HL-60 (cell line): ENCODE data around the gene RPL12.

Experiments
- DNase-seq, 2 experiments: peaks; one replicate each; pipeline ENCODE4 v3.0.0-alpha.2; 2010 to 2020; ENCODE audit warnings: low read depth in 1 of 2, low spot score in 1 of 2
- H3K27ac ChIP-seq: fragments of 250-450 bp; sonication (Bioruptor Pico); replicated peaks from 2 replicates; pipeline ENCODE4 v1.5.1; 2020; ENCODE audit warnings: mild to moderate bottlenecking, moderate library complexity
- H3K27me3 ChIP-seq: fragments of 250-450 bp; sonication (Bioruptor Pico); 2 replicates; pipeline ENCODE4 v1.5.1; 2021; ENCODE audit warnings: mild to moderate bottlenecking, moderate library complexity; ENCODE audit not compliant: insufficient read depth, poor library complexity, severe bottlenecking
- H3K4me3 ChIP-seq: replicated peaks from 2 replicates; pipeline ENCODE4 v1.5.1; 2011; ENCODE audit warnings: mild to moderate bottlenecking, control low read depth, low read length; ENCODE audit not compliant: insufficient read depth
- GABPA ChIP-seq: IDR thresholded peaks from 2 replicates; pipeline ENCODE4 v1.6.1; 2012; ENCODE audit warnings: low read depth
- POLR2AphosphoS5 ChIP-seq: IDR thresholded peaks from 2 replicates; pipeline ENCODE4 v1.6.1; 2012; ENCODE audit warnings: low read depth
- SPI1 ChIP-seq: IDR thresholded peaks from 2 replicates; pipeline ENCODE4 v1.6.1; 2012; ENCODE audit warnings: low read depth, mild to moderate bottlenecking, borderline replicate concordance
- TF ChIP-seq, protein P1 (sequence below): IDR thresholded peaks from 2 replicates; pipeline ENCODE4 v1.6.1; 2012; ENCODE audit warnings: low read depth; ENCODE audit not compliant: insufficient replicate concordance
- TF ChIP-seq, protein P2 (sequence below): IDR thresholded peaks from one replicate; pipeline ENCODE4 v1.5.1; 2011; ENCODE audit warnings: low read length, control low read depth, inconsistent platforms; ENCODE audit not compliant: insufficient read depth

RPL12 gene

GRCh38 chr9:127479507-127480081 is 28.4 kb upstream of the RPL12 start:
- no peak overlapping the region for H3K27ac ChIP-seq
- DNase-seq, result no peak
- H3K4me3 ChIP-seq, result no peak overlapping the region
- no peaks in the 10 kb centered on the region for H3K27me3 ChIP-seq
- no peak for TF ChIP-seq POLR2AphosphoS5
- TF ChIP-seq, protein P1, sequence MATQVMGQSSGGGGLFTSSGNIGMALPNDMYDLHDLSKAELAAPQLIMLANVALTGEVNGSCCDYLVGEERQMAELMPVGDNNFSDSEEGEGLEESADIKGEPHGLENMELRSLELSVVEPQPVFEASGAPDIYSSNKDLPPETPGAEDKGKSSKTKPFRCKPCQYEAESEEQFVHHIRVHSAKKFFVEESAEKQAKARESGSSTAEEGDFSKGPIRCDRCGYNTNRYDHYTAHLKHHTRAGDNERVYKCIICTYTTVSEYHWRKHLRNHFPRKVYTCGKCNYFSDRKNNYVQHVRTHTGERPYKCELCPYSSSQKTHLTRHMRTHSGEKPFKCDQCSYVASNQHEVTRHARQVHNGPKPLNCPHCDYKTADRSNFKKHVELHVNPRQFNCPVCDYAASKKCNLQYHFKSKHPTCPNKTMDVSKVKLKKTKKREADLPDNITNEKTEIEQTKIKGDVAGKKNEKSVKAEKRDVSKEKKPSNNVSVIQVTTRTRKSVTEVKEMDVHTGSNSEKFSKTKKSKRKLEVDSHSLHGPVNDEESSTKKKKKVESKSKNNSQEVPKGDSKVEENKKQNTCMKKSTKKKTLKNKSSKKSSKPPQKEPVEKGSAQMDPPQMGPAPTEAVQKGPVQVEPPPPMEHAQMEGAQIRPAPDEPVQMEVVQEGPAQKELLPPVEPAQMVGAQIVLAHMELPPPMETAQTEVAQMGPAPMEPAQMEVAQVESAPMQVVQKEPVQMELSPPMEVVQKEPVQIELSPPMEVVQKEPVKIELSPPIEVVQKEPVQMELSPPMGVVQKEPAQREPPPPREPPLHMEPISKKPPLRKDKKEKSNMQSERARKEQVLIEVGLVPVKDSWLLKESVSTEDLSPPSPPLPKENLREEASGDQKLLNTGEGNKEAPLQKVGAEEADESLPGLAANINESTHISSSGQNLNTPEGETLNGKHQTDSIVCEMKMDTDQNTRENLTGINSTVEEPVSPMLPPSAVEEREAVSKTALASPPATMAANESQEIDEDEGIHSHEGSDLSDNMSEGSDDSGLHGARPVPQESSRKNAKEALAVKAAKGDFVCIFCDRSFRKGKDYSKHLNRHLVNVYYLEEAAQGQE, result no peak
- no peak for TF ChIP-seq GABPA
- no peak for TF ChIP-seq SPI1
- TF ChIP-seq, protein P2, sequence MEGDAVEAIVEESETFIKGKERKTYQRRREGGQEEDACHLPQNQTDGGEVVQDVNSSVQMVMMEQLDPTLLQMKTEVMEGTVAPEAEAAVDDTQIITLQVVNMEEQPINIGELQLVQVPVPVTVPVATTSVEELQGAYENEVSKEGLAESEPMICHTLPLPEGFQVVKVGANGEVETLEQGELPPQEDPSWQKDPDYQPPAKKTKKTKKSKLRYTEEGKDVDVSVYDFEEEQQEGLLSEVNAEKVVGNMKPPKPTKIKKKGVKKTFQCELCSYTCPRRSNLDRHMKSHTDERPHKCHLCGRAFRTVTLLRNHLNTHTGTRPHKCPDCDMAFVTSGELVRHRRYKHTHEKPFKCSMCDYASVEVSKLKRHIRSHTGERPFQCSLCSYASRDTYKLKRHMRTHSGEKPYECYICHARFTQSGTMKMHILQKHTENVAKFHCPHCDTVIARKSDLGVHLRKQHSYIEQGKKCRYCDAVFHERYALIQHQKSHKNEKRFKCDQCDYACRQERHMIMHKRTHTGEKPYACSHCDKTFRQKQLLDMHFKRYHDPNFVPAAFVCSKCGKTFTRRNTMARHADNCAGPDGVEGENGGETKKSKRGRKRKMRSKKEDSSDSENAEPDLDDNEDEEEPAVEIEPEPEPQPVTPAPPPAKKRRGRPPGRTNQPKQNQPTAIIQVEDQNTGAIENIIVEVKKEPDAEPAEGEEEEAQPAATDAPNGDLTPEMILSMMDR, result no peak

GRCh38 chr9:127474592-127474991 is 23.4 kb upstream of the RPL12 start:
- Histone ChIP-seq H3K27ac (no peak overlapping the region), H3K27me3 (no peaks in the 10 kb centered on the region), H3K4me3 (no peak overlapping the region)
- DNase-seq, result no peak
- TF ChIP-seq, protein P2, result no peak
- TF ChIP-seq SPI1, result no peak
- no peak for TF ChIP-seq GABPA
- TF ChIP-seq, protein P1, result no peak
- TF ChIP-seq POLR2AphosphoS5, result no peak

DNA sequence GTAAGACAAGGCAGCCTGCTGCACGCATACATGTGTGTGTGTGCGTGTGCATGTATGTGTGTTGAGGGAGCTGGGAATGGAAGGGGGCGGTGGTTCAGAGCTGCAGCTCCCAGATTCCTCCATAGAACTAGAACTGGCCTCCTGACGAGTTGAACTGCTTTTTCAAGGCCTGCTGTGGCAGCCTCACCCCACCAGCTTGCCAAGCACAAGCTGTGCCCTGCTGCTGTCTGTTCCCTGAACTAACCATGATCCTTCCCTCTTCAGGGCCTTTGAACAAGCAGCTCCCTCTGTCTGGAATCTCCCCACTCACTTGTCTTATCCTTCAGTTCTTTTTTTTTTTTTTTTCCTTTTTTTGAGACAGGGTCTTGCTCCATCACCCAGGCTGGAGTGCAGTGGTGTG is 22.7 kb upstream of the RPL12 start:
- no peak for DNase-seq
- Histone ChIP-seq H3K4me3 (no peak overlapping the region), H3K27me3 (no peaks in the 10 kb centered on the region), H3K27ac (no peak overlapping the region)
- TF ChIP-seq SPI1 (no peak), POLR2AphosphoS5 (no peak), GABPA (no peak)
- TF ChIP-seq, protein P1, result no peak
- TF ChIP-seq, protein P2, result no peak
